ENCODE measurements around the gene COL9A3. TPM values are rescaled to one million over a fixed set of nuclear protein-coding genes. Genes with fewer than 3 reads are reported as not detected.
A peak's percentile ranks its signal among the peaks of the same experiment; 100 is the strongest.

COL9A3 gene
- total RNA-seq, 1 experiment from 2014 or later: not detected

GRCh38 chr20:62797671-62798532, 18.9 kb upstream of the COL9A3 start:
- BruUV-seq (replicated peaks): no TSS peak
- no peak for DNase-seq (ENCODE audit: unreplicated experiment)
- H3K36me3 Mint-ChIP-seq (ENCODE audit: insufficient read depth, unreplicated experiment): peaks cover 24% of the 10 kb centered on the region
- intact Hi-C loops (cut with micrococcal nuclease): no loop called here
- ChIA-PET POLR2A (interaction anchor here (0.6 to 1.2 kb wide), 4 partner anchors 10 to 411 kb away, joined by 3 read pairs; partner anchors contain the start of gene RPS21), CTCF (interaction anchor here (1.2 to 1.5 kb wide), 2 partner anchors 10 to 11 kb away, joined by 5 to 15 read pairs; no protein-coding TSS in a partner anchor)
- no peaks in the 10 kb centered on the region for H3K27me3 Mint-ChIP-seq (ENCODE audit: insufficient read depth, unreplicated experiment)
- TF ChIP-seq CTCF (IDR thresholded peaks at IDR 0.05; ENCODE audit: unreplicated experiment): no peak
- peak overlapping the region; percentile 73 for H3K27ac Mint-ChIP-seq (ENCODE audit: low read depth, unreplicated experiment)
- peak overlapping the region; percentile 67 for H3K4me3 Mint-ChIP-seq (ENCODE audit: unreplicated experiment)
- no peaks in the 10 kb centered on the region for H3K9me3 Mint-ChIP-seq (ENCODE audit: unreplicated experiment)
- H3K4me1 Mint-ChIP-seq (ENCODE audit: insufficient read depth, unreplicated experiment): peaks cover 9% of the 10 kb centered on the region

- H3K27me3 Mint-ChIP-seq (ENCODE audit: insufficient read depth, unreplicated experiment): no peaks in the 10 kb centered on the region
- no peak overlapping the region for H3K27ac Mint-ChIP-seq (ENCODE audit: low read depth, unreplicated experiment)
- BruUV-seq (replicated peaks): no TSS peak
- peaks cover 24% of the 10 kb centered on the region for H3K36me3 Mint-ChIP-seq (ENCODE audit: insufficient read depth, unreplicated experiment)
- H3K9me3 Mint-ChIP-seq (ENCODE audit: unreplicated experiment): no peaks in the 10 kb centered on the region
- peaks cover 5% of the 10 kb centered on the region for H3K4me1 Mint-ChIP-seq (ENCODE audit: insufficient read depth, unreplicated experiment)
- POLR2A ChIA-PET: no interaction called here
- intact Hi-C loops (cut with micrococcal nuclease): no loop called here
- CTCF ChIA-PET: interaction anchor here (1.5 kb wide), 1 partner anchor 9 kb away, joined by 15 read pairs; no protein-coding TSS in a partner anchor
- no peak for DNase-seq (ENCODE audit: unreplicated experiment)
- no peak for TF ChIP-seq CTCF (IDR thresholded peaks at IDR 0.05; ENCODE audit: unreplicated experiment)
- no peak overlapping the region for H3K4me3 Mint-ChIP-seq (ENCODE audit: unreplicated experiment)
These were observed 17.8 kb upstream of the COL9A3 start for GRCh38 chr20:62799036-62799435.

- intact Hi-C loops (cut with micrococcal nuclease): no loop called here
- POLR2A ChIA-PET: no interaction called here
- Mint-ChIP-seq H3K4me1 (ENCODE audit: insufficient read depth, unreplicated experiment) (peaks cover 5% of the 10 kb centered on the region), H3K27ac (ENCODE audit: low read depth, unreplicated experiment) (no peak overlapping the region), H3K27me3 (ENCODE audit: insufficient read depth, unreplicated experiment) (no peaks in the 10 kb centered on the region), H3K36me3 (ENCODE audit: insufficient read depth, unreplicated experiment) (peaks cover 28% of the 10 kb centered on the region), H3K9me3 (ENCODE audit: unreplicated experiment) (no peaks in the 10 kb centered on the region), H3K4me3 (ENCODE audit: unreplicated experiment) (no peak overlapping the region)
- no peak for DNase-seq (ENCODE audit: unreplicated experiment)
- BruUV-seq (replicated peaks): TSS peak; percentile 27
- CTCF ChIA-PET: interaction anchor here (1.5 kb wide), 1 partner anchor 9 kb away, joined by 15 read pairs; no protein-coding TSS in a partner anchor
- TF ChIP-seq CTCF (IDR thresholded peaks at IDR 0.05; ENCODE audit: unreplicated experiment): no peak
These were observed 17.4 kb upstream of the COL9A3 start for GRCh38 chr20:62799459-62799858.

- no peak for TF ChIP-seq CTCF (IDR thresholded peaks at IDR 0.05; ENCODE audit: unreplicated experiment)
- Mint-ChIP-seq H3K27me3 (ENCODE audit: insufficient read depth, unreplicated experiment) (no peaks in the 10 kb centered on the region), H3K4me3 (ENCODE audit: unreplicated experiment) (no peak overlapping the region), H3K36me3 (ENCODE audit: insufficient read depth, unreplicated experiment) (peaks cover 33% of the 10 kb centered on the region), H3K4me1 (ENCODE audit: insufficient read depth, unreplicated experiment) (peaks cover 5% of the 10 kb centered on the region), H3K9me3 (ENCODE audit: unreplicated experiment) (no peaks in the 10 kb centered on the region), H3K27ac (ENCODE audit: low read depth, unreplicated experiment) (no peak overlapping the region)
- BruUV-seq (replicated peaks): no TSS peak
- ChIA-PET CTCF (no interaction called here), POLR2A (no interaction called here)
- DNase-seq (ENCODE audit: unreplicated experiment): no peak
- intact Hi-C loops (cut with micrococcal nuclease): no loop called here
These were observed 17.0 kb upstream of the COL9A3 start for GRCh38 chr20:62799873-62800272.

Measured in MCF 10A (cell line).